Omental fat pad (tissue), 4 donors: ENCODE data around the gene ITIH5. TPM values are rescaled to one million over a fixed set of nuclear protein-coding genes. Genes with fewer than 3 reads are reported as not detected.
"Not testable (repeated sequence)": the region's sequence is repeated elsewhere in the genome, so short reads cannot be mapped to it uniquely, and the experiment has no call there.

Experiments
- ATAC-seq: fragments of 150-250 bp; one replicate; pipeline ENCODE4 v1.9.1; 2016; ENCODE audit warnings: mild to moderate bottlenecking, moderate library complexity; ENCODE audit not compliant: low FRiP score
- DNase-seq: peaks from one replicate; pipeline ENCODE4 v3.0.0-alpha.2; 2019; ENCODE audit warnings: low spot score
- CTCF ChIP-seq, 3 donors: fragments of 450-650 bp; IDR thresholded peaks; one replicate each; pipeline ENCODE4 v1.5.1; 2016 to 2017; ENCODE audit warnings: antibody characterized with exemption in 3 of 3, mild to moderate bottlenecking in 3 of 3, moderate library complexity in 2 of 3
- total RNA-seq, 4 donors: library from RNA; depleted of rRNA; stranded (reverse); fragments of >200 nt; gene quantifications; one replicate each; pipeline ENCODE4 v1.1.0, GENCODE V29; 2016

Gene ITIH5
- total RNA-seq, 4 donors from 2014 or later: 50.0 to 263 (median 97.9) TPM

DNA sequence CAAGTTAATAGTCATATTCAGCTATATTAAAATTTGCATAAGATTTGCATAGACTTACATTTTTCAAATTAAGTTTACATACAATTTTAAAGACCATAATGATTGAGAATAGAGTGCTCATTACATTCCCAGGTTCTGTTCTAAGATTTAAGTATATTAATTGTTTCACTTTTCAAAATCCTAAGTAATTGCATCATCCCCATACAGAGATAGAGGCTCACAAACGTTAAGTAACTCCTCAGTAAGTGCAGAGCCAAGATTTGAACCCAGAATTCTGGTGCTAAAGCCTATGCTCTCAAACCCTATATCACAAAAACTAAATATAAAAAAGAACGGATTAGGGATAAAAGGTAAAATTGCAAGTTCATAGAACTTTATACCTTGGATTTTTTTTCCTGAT, 2.1 kb downstream of the ITIH5 start:
- DNase-seq: no peak
- no peak for ATAC-seq
- no peak for TF ChIP-seq CTCF (IDR thresholded peaks at IDR 0.05)

- DNase-seq (no peak), ATAC-seq (no peak)
- TF ChIP-seq CTCF (IDR thresholded peaks at IDR 0.05): no peak
These were observed 4.2 kb downstream of the ITIH5 start for GRCh38 chr10:7662522-7662921.

GRCh38 chr10:7659560-7659959, 7.2 kb downstream of the ITIH5 start:
- ATAC-seq (no peak), DNase-seq (no peak)
- TF ChIP-seq CTCF (IDR thresholded peaks at IDR 0.05): no peak

DNA sequence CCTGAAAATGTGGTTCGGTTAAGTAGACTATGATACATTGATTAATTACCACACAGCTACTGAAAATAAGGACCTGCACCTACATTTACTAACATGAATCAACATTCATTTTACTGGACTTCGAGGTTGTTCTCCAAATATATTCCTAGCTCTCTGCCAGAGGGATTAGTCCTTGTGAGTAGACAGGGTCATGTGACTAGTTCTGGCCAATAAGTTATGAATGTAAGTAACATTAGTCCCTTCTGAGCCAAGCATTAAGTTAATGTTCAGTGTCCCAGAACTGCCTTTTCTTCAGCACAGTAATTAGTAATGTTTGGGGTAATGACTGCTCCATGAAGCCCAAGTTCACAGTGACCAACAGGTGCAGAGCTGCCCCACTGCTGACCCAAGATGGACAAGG, 9.2 kb downstream of the ITIH5 start:
- no peak for TF ChIP-seq CTCF (IDR thresholded peaks at IDR 0.05)
- no peak for ATAC-seq
- no peak for DNase-seq

DNA sequence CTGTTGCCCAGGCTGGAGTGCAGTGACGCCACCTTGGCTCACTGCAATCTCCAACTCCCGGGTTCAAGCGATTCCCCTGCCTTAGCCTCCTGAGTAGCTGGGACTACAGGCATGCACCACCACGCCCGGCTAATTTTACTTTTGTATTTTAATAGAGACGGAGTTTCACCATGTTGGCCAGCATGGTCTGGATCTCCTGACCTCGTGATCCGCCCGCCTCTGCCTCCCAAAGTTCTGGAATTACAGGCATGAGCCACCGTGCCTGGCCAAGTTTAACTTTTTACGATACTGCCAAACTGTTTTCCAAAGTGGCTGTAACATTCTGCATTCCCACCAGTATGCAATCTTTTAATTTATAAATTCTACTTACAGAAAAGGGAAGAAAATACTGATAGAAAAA, 9.7 kb downstream of the ITIH5 start:
- ATAC-seq: not testable (repeated sequence)

GRCh38 chr10:7651853-7652470, 14.8 kb downstream of the ITIH5 start:
- ATAC-seq (no peak), DNase-seq (no peak)
- TF ChIP-seq CTCF (IDR thresholded peaks at IDR 0.05): no peak

More for the DNA sequence above, 9.7 kb downstream of the ITIH5 start:
- DNase-seq: not testable (repeated sequence)

GRCh38 chr10:7649673-7650300, 17.0 kb downstream of the ITIH5 start:
- ATAC-seq: no peak
- DNase-seq: no peak
- TF ChIP-seq CTCF (IDR thresholded peaks at IDR 0.05): no peak
